ENCODE measurements around the gene ERCC6L2. TPM values are rescaled to one million over a fixed set of nuclear protein-coding genes. Genes with fewer than 3 reads are reported as not detected.

Gene ERCC6L2
- polyA plus RNA-seq, 5 donors: 30.3 to 57.2 (median 55.2) TPM

GRCh38 chr9:95857896-95858295, 17.6 kb upstream of the ERCC6L2 start:
- DNase-seq: no peak

GRCh38 chr9:95862343-95862742, 13.1 kb upstream of the ERCC6L2 start:
- DNase-seq: no peak

- DNase-seq: no peak
Observed at GRCh38 chr9:95864852-95865580, 10.5 kb upstream of the ERCC6L2 start.

GRCh38 chr9:95870352-95870751, 5.1 kb upstream of the ERCC6L2 start:
- no peak for DNase-seq

GRCh38 chr9:95870906-95871305, 4.6 kb upstream of the ERCC6L2 start:
- no peak for DNase-seq

- no peak for DNase-seq
Observed at GRCh38 chr9:95874303-95874988, 1.0 kb upstream of the ERCC6L2 start.

GRCh38 chr9:95874989-95875304, 544 bp upstream of the ERCC6L2 start:
- no peak for DNase-seq

GRCh38 chr9:95876138-95876444, 600 bp downstream of the ERCC6L2 start:
- DNase-seq: no peak

GRCh38 chr9:95876595-95876994, 1.1 kb downstream of the ERCC6L2 start:
- DNase-seq: no peak

GRCh38 chr9:95877984-95878383, 2.5 kb downstream of the ERCC6L2 start:
- DNase-seq: no peak

- DNase-seq: no peak
Observed at GRCh38 chr9:95879591-95879990, 4.1 kb downstream of the ERCC6L2 start.

GRCh38 chr9:95880021-95880690, 4.7 kb downstream of the ERCC6L2 start:
- peak; percentile 70 to 78 for DNase-seq

GRCh38 chr9:95887926-95888497, 12.5 kb downstream of the ERCC6L2 start:
- DNase-seq: no peak

GRCh38 chr9:95890594-95890993, 15.1 kb downstream of the ERCC6L2 start:
- DNase-seq: no peak

GRCh38 chr9:95891067-95891671, 15.7 kb downstream of the ERCC6L2 start:
- no peak for DNase-seq

- no peak for DNase-seq
Observed at GRCh38 chr9:95892690-95893089, 17.2 kb downstream of the ERCC6L2 start.

- DNase-seq: no peak
Observed at GRCh38 chr9:95896580-95896979, 21.1 kb downstream of the ERCC6L2 start.

GRCh38 chr9:95901506-95901905, 26.0 kb downstream of the ERCC6L2 start:
- no peak for DNase-seq

GRCh38 chr9:95903398-95903797, 27.9 kb downstream of the ERCC6L2 start:
- DNase-seq: no peak

GRCh38 chr9:95907794-95908193, 32.3 kb downstream of the ERCC6L2 start:
- DNase-seq: no peak

- DNase-seq: no peak
Observed at GRCh38 chr9:95910023-95910707, 34.7 kb downstream of the ERCC6L2 start.

- no peak for DNase-seq
Observed at GRCh38 chr9:95910770-95911340, 35.4 kb downstream of the ERCC6L2 start.
